ENCODE data around the gene RNF126. TPM values are rescaled to one million over a fixed set of nuclear protein-coding genes. Genes with fewer than 3 reads are reported as not detected.

Gene RNF126
- total RNA-seq, 6 experiments from 2014 or later: 18.3 to 85.0 (median 28.8) TPM

DNA sequence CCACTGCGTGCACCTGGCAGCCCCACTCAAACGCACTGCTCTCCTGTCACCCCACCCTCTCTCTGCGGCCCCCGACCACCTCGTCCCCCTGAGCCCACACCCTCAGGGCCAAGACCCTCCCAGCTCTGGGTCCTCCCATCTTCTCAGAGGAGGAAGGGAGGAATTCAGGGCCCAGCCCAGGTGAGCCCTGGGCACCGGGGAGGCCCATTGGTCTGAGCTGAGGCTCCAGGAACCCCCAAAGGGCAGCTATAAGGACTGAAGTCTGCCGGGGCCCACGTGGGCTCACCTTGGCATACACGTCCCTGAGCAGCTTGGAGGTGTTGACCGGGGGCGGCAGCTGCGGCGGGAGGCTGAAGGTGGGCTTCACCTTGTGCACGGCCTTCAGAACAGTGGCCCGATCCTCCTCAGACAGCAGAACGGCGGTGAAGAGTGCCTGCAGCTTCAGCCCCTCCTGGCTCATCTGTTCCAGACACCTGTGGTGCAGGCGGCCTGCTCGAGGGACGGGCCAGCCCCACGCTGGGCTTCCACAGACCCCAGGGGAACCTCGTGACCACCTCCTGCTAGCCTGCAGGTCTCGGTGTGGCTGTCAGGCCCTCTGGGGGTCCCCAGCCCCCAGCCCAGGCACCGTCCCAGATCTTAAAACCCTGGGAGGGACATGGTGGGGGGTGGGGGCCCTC lies 38.4 kb downstream of the RNF126 start:
- DNase-seq: peak in 1 of 3 donors; percentile 33
- Histone ChIP-seq H3K27ac (no peak overlapping the region), H3K36me3 (peaks cover 0 to 54% (median 10%) of the 10 kb centered on the region in 4 donors), H3K4me1 (no peaks in the 10 kb centered on the region), H3K9me3 (no peaks in the 10 kb centered on the region), H3K4me3 (no peak overlapping the region), H3K27me3 (no peaks in the 10 kb centered on the region)
- WGBS (ENCODE audit: insufficient coverage, low coverage, low lambda C conversion rate, missing lambda C conversion rate): 80% methylated on average over 1 of the region's 24 CpGs
- TF ChIP-seq CTCF (IDR thresholded peaks at IDR 0.05) (no peak), POLR2A (IDR thresholded peaks at IDR 0.05) (no peak)
- ATAC-seq: no peak
- intact Hi-C loops (cut with DNase I): no loop called here

GRCh38 chr19:623974-624373 lies 39.0 kb downstream of the RNF126 start:
- Histone ChIP-seq H3K36me3 (peaks cover 0 to 54% (median 13%) of the 10 kb centered on the region in 4 donors), H3K9me3 (no peaks in the 10 kb centered on the region), H3K4me1 (no peaks in the 10 kb centered on the region), H3K4me3 (no peak overlapping the region), H3K27me3 (no peaks in the 10 kb centered on the region), H3K27ac (no peak overlapping the region)
- TF ChIP-seq CTCF (IDR thresholded peaks at IDR 0.05): no peak
- TF ChIP-seq POLR2A (IDR thresholded peaks at IDR 0.05): no peak
- DNase-seq (no peak), ATAC-seq (no peak)
- intact Hi-C loops (cut with DNase I): no loop called here
- WGBS (ENCODE audit: insufficient coverage, low coverage, low lambda C conversion rate, missing lambda C conversion rate): 81% methylated on average over 7 of the region's 24 CpGs

- H3K4me1 ChIP-seq: no peaks in the 10 kb centered on the region
- ATAC-seq: no peak
- H3K27ac ChIP-seq: no peak overlapping the region
- no peaks in the 10 kb centered on the region for H3K27me3 ChIP-seq
- 70% methylated on average over 2 of the region's 44 CpGs for WGBS (ENCODE audit: insufficient coverage, low coverage, low lambda C conversion rate, missing lambda C conversion rate)
- H3K4me3 ChIP-seq: no peak overlapping the region
- TF ChIP-seq POLR2A (IDR thresholded peaks at IDR 0.05) (no peak), CTCF (IDR thresholded peaks at IDR 0.05) (no peak)
- intact Hi-C loops (cut with DNase I): no loop called here
- DNase-seq: no peak
- no peaks in the 10 kb centered on the region for H3K9me3 ChIP-seq
- peaks cover 0 to 52% (median 16%) of the 10 kb centered on the region in 4 donors for H3K36me3 ChIP-seq
Observed at GRCh38 chr19:623175-623916, 39.7 kb downstream of the RNF126 start.

- intact Hi-C loops (cut with DNase I): no loop called here
- no peaks in the 10 kb centered on the region for H3K27me3 ChIP-seq
- peaks cover 0 to 52% (median 16%) of the 10 kb centered on the region in 4 donors for H3K36me3 ChIP-seq
- DNase-seq (no peak), ATAC-seq (no peak)
- H3K4me3 ChIP-seq: no peak overlapping the region
- no peak overlapping the region for H3K27ac ChIP-seq
- no CpG with 5 or more reads among the region's 37 CpGs for WGBS (ENCODE audit: insufficient coverage, low coverage, low lambda C conversion rate, missing lambda C conversion rate)
- TF ChIP-seq POLR2A (IDR thresholded peaks at IDR 0.05): no peak
- no peak for TF ChIP-seq CTCF (IDR thresholded peaks at IDR 0.05)
- H3K9me3 ChIP-seq: no peaks in the 10 kb centered on the region
- H3K4me1 ChIP-seq: no peaks in the 10 kb centered on the region
Observed at GRCh38 chr19:622666-623065, 40.3 kb downstream of the RNF126 start.
